Uterus (tissue), 2 donors: ENCODE results near the gene CYP4F11.

ENCODE experiments used
- CTCF ChIP-seq, 4 experiments: fragments of 200-600 bp in 2 of 4; fragments of 450-650 bp in 2 of 4; sonication (generic) in 2 of 4; IDR thresholded peaks; one replicate each; pipeline ENCODE4 v1.5.1; 2016 to 2019; ENCODE audit warnings: antibody characterized with exemption in 4 of 4, mild to moderate bottlenecking in 2 of 4, moderate library complexity in 1 of 4
- POLR2A ChIP-seq, 2 donors: fragments of 450-650 bp; IDR thresholded peaks; one replicate each; pipeline ENCODE4 v1.6.1; 2016; ENCODE audit warnings: antibody characterized with exemption in 2 of 2, mild to moderate bottlenecking in 1 of 2, moderate library complexity in 1 of 2

- no peak for TF ChIP-seq POLR2A (IDR thresholded peaks at IDR 0.05)
- TF ChIP-seq CTCF (IDR thresholded peaks at IDR 0.05), result no peak
Observed at GRCh38 chr19:15892012-15892411, 42.3 kb downstream of the CYP4F11 start.
